Activated CD4-positive, alpha-beta T cell treated with anti-CD3 and anti-CD28 coated beads, Interleukin-10, Interleukin-2, amounts not matched to agents 100 ng/mL and 50 ng/mL, durations not matched to agents 16 hours and 8 hours (primary cell): ENCODE results near the gene AEBP2.

Source experiments
- DNase-seq: peaks from one replicate; pipeline ENCODE4 v3.0.0-alpha.2; 2020

AEBP2 gene

DNA sequence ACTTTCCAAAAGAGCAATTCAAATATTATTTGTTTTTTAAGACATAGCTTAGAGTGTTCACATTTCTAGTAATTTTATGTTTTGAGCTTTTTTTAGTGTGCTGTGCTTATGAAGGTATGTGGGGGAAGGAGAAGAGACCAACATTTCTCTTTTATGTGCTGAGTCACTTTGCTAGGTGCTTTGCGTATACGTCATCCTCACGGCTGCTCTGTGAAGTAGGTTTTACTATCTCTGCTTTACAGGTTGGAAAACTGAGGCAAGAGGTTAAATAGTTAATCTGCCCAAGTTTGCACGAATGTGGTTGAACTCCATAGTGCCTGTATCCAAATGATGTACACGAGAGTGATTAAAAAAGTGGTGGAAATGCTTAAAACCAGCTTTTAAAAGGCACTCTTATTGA lies 75.9 kb downstream of the AEBP2 start:
- DNase-seq: no peak

GRCh38 chr12:19517583-19517982 lies 78.3 kb downstream of the AEBP2 start:
- DNase-seq: no peak

GRCh38 chr12:19518209-19518608 lies 78.9 kb downstream of the AEBP2 start:
- DNase-seq: no peak

GRCh38 chr12:19520646-19521415 lies 81.5 kb downstream of the AEBP2 start:
- no peak for DNase-seq

DNA sequence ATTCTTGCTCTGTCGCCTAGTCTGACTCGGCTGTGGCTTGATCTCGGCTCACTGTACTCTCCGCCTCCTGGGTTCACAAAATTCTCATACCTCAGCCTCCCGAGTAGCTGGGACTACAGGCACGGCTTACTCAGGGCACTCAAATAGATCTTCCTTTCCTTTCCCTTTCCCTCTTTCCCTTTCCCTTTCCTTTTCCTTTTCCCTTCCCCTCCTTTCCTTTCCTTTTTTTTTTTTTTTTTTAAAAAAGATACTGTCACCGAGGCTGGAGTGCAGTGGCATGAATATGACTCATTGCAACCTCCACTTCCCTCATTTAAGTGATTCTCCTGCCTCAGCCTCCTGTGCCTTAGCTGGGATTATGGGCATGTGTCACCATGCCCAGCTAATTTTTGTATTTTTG lies 86.0 kb downstream of the AEBP2 start:
- DNase-seq: no peak

- no peak for DNase-seq
Observed at GRCh38 chr12:19527866-19528265, 88.6 kb downstream of the AEBP2 start.

GRCh38 chr12:19528750-19529149 lies 89.5 kb downstream of the AEBP2 start:
- DNase-seq: no peak

DNA sequence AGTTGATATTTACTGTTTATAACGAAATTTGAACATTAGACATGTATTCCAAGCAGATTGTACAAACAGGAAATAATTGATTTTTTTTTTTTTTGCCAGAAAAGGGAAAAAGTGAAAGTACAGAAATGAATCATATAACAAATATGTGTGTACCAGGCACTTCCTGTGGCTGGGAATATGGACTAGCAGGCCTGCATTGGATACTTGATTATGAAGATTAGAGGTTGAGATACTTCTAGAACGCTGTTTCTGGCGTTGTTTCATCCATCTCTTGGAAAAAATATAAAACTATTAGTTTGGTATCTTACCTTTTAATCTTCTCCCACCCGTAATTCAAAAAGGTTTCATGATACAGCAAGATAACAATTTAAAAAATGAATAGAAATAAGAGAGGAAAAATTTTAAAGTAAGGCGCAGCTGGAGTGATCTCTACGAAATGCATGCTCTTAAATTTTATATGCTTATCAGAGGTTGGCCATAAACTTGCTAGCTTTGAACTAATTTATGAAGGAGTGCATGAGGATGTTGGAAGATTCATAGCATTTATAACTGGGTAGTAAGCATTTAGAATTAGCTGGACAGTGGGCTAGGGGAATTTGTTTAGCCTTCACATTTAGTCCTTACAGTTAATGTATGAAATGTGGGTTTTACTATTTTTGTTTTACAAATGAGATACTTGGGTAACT lies 90.8 kb downstream of the AEBP2 start:
- peak; percentile 10 for DNase-seq

GRCh38 chr12:19530637-19531023 lies 91.3 kb downstream of the AEBP2 start:
- no peak for DNase-seq

- no peak for DNase-seq
Observed at GRCh38 chr12:19533567-19533966, 94.3 kb downstream of the AEBP2 start.

DNA sequence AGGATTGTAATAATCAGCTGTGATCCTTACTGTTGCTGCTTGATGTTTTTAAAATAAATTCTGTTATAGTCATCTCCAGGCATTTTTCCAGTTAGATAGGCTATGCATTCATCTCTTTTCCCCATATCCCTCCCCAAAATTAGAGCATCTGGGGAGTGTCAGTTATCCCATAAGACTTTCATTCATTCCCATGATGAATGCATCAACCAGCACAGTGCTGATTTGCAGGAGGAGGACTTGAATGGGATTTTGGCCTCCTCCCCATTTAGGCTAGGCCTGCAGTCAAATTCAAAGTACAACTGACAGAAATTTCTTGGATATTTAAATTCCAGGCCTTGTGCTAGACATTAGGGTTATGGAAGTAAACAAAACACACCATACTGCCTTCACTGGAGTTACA lies 99.8 kb downstream of the AEBP2 start:
- no peak for DNase-seq

DNA sequence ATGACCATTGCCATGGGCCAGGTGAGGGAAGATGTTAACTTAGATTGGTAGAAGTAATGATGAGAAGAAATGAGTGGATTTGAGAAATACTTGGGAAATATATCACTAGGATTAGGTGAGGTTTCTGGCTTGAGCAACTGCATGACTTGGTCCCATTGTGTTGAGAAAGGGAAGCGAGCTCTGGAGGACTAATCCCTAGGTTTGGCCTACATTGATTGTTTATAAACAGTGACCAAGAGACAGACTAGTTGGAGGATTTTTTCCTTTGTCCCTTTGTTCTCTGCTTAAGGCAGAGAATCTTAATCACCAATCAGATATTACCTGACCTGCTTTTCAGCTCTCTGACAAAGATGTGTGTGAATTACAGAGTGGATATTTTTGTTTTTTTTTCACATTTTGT lies 100.5 kb downstream of the AEBP2 start:
- DNase-seq: no peak

GRCh38 chr12:19542606-19543005 lies 103.3 kb downstream of the AEBP2 start:
- DNase-seq: no peak

DNA sequence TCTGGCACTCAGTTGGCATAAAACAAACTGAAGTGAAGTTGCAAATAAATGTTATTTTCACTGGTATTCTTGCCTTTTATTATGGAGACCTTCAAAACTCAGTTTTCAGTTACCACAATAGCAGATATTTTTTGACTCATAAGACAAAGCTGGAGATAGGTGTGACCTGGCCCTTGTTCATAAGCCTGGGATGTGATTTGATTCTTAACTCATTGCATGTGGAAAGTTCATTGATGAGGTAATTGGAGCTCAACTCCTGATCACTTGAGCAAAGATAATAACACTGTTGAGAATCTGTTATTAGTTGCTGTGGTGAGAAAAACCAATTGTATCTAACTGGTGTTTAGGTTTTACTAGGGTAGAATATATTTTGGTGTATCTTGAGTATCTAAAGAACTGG lies 105.1 kb downstream of the AEBP2 start:
- DNase-seq: no peak

GRCh38 chr12:19545301-19545700 lies 106.0 kb downstream of the AEBP2 start:
- no peak for DNase-seq

DNA sequence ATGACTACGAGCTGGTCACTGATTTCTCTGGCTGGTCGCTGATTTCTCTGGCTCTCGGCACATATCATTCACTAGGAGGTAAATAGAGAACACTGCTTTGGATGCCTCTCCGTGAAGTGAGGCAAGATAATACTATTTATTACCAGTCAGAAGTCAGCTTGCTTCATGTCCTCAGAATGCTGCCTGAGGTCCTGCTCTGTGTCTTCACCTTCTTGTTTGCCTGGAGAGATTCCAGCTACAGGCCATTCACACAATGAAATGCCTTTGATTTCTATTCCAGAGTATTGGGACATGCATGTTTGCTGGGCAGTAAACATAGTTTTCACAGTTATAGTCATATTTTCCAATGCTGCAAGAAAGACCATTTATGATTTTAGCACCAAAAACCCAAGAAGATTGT lies 106.7 kb downstream of the AEBP2 start:
- no peak for DNase-seq

DNA sequence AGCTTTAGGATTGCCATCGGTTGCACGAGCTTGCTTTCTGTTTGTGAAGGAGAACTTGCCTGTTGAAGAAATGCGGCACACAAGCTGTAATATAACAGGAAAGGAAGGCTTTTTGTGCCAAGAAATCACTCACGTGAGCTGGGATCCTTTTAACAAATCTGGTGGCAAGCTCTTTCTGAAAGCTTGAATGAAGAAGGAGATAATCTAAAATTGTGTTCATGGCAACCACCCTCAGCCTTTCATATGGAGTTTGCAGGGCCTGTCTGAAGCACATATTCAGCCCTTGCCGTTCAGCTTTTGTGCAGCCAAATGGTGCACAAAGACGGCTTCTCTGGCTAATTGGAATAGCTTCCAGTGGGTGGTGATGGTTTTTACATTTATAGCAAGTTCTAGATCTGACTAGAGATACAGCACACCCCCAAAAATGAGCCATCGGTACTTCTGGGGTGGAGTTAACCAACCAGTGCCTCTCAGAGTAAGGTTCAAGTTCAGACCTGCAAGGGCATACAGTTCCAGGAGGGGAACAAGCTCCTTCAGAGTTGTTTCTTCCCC lies 107.4 kb downstream of the AEBP2 start:
- DNase-seq: no peak

- DNase-seq: no peak
Observed at GRCh38 chr12:19547271-19547671, 108.0 kb downstream of the AEBP2 start.

DNA sequence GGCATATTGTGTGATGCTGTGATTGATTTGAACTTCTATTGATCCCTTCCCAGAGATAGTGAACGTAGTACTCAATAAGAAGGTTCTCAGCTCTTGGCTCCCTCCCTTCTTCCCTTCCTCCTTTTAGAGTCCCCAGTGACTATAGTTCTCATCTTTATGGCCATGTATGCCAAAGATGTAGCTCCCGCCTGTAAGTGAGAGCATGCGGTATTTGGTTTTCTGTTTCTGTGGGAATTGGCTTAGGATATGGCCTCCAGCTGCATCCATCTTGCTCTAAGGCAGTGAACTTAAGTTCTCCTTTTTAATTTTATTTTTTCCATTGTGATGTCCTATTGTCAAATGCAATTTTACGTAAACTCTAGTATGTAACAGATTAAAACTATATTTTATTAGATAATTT lies 109.5 kb downstream of the AEBP2 start:
- DNase-seq: no peak

DNA sequence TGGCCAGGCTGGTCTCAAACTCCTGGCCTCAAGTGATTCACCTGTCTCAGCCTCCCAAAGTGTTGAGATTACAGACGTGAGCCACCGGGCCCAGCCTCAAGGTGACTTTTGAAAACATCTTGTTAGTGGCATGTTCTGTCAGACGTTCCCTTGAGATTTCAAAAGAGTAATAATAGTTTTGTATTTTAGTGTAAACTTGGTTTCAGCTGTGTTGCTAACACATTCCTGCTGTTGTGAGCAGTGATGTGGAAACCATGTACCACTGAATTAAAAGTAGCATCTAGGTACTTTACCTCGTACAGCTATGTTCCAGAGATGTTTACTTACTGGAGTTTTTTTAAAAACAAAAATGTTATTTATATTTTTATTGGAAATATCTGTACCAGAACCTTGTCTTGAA lies 111.3 kb downstream of the AEBP2 start:
- DNase-seq: no peak

DNA sequence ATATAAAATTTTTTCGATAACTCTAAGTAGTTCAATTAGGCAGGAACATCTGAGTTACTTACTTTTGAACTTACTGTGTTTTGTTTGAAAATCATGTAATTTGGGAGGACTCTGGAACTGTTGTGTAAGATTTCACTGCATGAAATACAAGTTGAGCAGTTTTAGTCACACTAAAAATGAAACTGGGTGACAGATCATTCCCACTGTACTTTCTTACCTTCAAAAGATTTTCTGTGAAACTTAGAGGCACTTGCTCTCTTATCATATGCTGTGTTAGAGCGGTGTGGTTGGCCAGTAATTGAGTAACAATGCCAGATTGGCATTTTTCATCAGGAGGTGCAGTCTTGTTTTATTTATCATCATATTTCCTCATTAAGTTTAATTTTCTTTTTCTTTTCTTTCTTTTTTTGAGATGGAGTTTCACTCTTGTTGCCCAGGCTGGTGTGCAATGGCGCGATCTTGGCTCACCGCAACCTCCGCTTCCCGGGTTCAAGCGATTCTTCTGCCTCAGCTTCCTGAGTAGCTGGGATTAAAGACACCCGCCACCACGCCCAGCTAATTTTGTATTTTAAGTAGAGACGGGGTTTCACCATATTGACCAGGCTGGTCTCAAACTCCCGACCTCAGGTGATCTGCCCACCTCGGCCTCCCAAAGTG lies 113.3 kb downstream of the AEBP2 start:
- DNase-seq: peak; percentile 83

- DNase-seq: no peak
Observed at GRCh38 chr12:19553175-19553574, 113.9 kb downstream of the AEBP2 start.

DNA sequence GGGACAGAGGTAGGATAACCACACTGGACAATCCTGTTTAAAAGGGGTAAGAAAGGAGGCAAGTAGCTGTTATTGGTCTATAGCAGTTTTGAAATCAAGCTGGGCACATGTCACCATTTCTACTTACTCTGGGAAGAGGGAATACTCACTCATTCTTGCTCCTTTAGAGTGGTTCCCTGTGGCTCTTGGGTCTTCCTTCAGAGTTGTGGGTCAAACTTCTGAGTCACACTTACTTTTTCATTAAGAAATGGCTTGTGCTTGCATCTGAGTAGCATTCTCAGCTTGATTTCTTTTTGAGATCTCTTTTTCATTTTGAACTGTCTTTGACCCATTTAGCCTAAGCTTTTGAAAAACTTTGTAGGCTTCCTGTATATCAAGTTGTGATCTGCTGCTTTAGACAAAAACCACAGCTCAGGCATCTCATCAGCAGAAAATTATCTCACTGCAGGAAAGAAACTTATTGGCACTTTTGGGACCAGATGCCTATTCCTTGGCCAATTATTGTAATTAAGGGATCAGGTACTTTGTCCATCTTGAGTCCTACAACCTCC lies 122.2 kb downstream of the AEBP2 start:
- no peak for DNase-seq
